ENCODE results near the gene GABRA4. TPM values are rescaled to one million over a fixed set of nuclear protein-coding genes. Genes with fewer than 3 reads are reported as not detected.

GABRA4 gene
- total RNA-seq, 1 donor from 2014 or later: not detected

GRCh38 chr4:46894826-46895225 is 98.6 kb downstream of the GABRA4 start:
- H3K27me3 Mint-ChIP-seq (ENCODE audit: low read depth): no peaks in the 10 kb centered on the region
- no peaks in the 10 kb centered on the region for H3K36me3 Mint-ChIP-seq (ENCODE audit: low read depth)
- H3K4me1 Mint-ChIP-seq (ENCODE audit: low read depth): no peaks in the 10 kb centered on the region
- H3K9me3 Mint-ChIP-seq: no peaks in the 10 kb centered on the region
- H3K27ac Mint-ChIP-seq: no peak overlapping the region
- no peak for DNase-seq (ENCODE audit: low spot score)
- intact Hi-C loops (cut with micrococcal nuclease): no loop called here
- H3K4me3 Mint-ChIP-seq (ENCODE audit: low read depth): no peak overlapping the region

- Mint-ChIP-seq H3K9me3 (no peaks in the 10 kb centered on the region), H3K4me3 (ENCODE audit: low read depth) (no peak overlapping the region), H3K36me3 (ENCODE audit: low read depth) (no peaks in the 10 kb centered on the region), H3K27ac (no peak overlapping the region), H3K4me1 (ENCODE audit: low read depth) (no peaks in the 10 kb centered on the region), H3K27me3 (ENCODE audit: low read depth) (no peaks in the 10 kb centered on the region)
- no peak for DNase-seq (ENCODE audit: low spot score)
- intact Hi-C loops (cut with micrococcal nuclease): no loop called here
Measured at GRCh38 chr4:46890056-46890455, 103.3 kb downstream of the GABRA4 start.

GRCh38 chr4:46889410-46889809 is 104.0 kb downstream of the GABRA4 start:
- intact Hi-C loops (cut with micrococcal nuclease): no loop called here
- H3K27me3 Mint-ChIP-seq (ENCODE audit: low read depth): no peaks in the 10 kb centered on the region
- no peaks in the 10 kb centered on the region for H3K4me1 Mint-ChIP-seq (ENCODE audit: low read depth)

GRCh38 chr4:46886711-46887110 is 106.7 kb downstream of the GABRA4 start:
- H3K27me3 Mint-ChIP-seq (ENCODE audit: low read depth): no peaks in the 10 kb centered on the region
- H3K9me3 Mint-ChIP-seq: no peaks in the 10 kb centered on the region
- H3K27ac Mint-ChIP-seq: no peak overlapping the region
- no peaks in the 10 kb centered on the region for H3K4me1 Mint-ChIP-seq (ENCODE audit: low read depth)
- intact Hi-C loops (cut with micrococcal nuclease): no loop called here
- no peak for DNase-seq (ENCODE audit: low spot score)
- H3K36me3 Mint-ChIP-seq (ENCODE audit: low read depth): no peaks in the 10 kb centered on the region
- H3K4me3 Mint-ChIP-seq (ENCODE audit: low read depth): no peak overlapping the region

More at GRCh38 chr4:46889410-46889809, 104.0 kb downstream of the GABRA4 start:
- no peak overlapping the region for H3K27ac Mint-ChIP-seq
- H3K4me3 Mint-ChIP-seq (ENCODE audit: low read depth): no peak overlapping the region
- H3K9me3 Mint-ChIP-seq: no peaks in the 10 kb centered on the region
- no peaks in the 10 kb centered on the region for H3K36me3 Mint-ChIP-seq (ENCODE audit: low read depth)
- DNase-seq (ENCODE audit: low spot score): no peak

GRCh38 chr4:46878641-46879040 is 114.7 kb downstream of the GABRA4 start:
- no peak for DNase-seq (ENCODE audit: low spot score)
- no peaks in the 10 kb centered on the region for H3K27me3 Mint-ChIP-seq (ENCODE audit: low read depth)
- no peak overlapping the region for H3K4me3 Mint-ChIP-seq (ENCODE audit: low read depth)
- H3K9me3 Mint-ChIP-seq: no peaks in the 10 kb centered on the region
- intact Hi-C loops (cut with micrococcal nuclease): no loop called here
- no peaks in the 10 kb centered on the region for H3K36me3 Mint-ChIP-seq (ENCODE audit: low read depth)
- no peaks in the 10 kb centered on the region for H3K4me1 Mint-ChIP-seq (ENCODE audit: low read depth)
- no peak overlapping the region for H3K27ac Mint-ChIP-seq

GRCh38 chr4:46874811-46875210 is 118.6 kb downstream of the GABRA4 start:
- no peaks in the 10 kb centered on the region for H3K36me3 Mint-ChIP-seq (ENCODE audit: low read depth)
- intact Hi-C loops (cut with micrococcal nuclease): no loop called here
- no peak overlapping the region for H3K27ac Mint-ChIP-seq
- DNase-seq (ENCODE audit: low spot score): no peak
- H3K4me3 Mint-ChIP-seq (ENCODE audit: low read depth): no peak overlapping the region
- no peaks in the 10 kb centered on the region for H3K9me3 Mint-ChIP-seq
- H3K27me3 Mint-ChIP-seq (ENCODE audit: low read depth): no peaks in the 10 kb centered on the region
- H3K4me1 Mint-ChIP-seq (ENCODE audit: low read depth): no peaks in the 10 kb centered on the region

GRCh38 chr4:46870411-46870810 is 123.0 kb downstream of the GABRA4 start:
- H3K4me3 Mint-ChIP-seq (ENCODE audit: low read depth): no peak overlapping the region
- H3K4me1 Mint-ChIP-seq (ENCODE audit: low read depth): no peaks in the 10 kb centered on the region
- intact Hi-C loops (cut with micrococcal nuclease): no loop called here

More at GRCh38 chr4:46870411-46870810, 123.0 kb downstream of the GABRA4 start:
- DNase-seq (ENCODE audit: low spot score): no peak
- no peaks in the 10 kb centered on the region for H3K9me3 Mint-ChIP-seq
- H3K27me3 Mint-ChIP-seq (ENCODE audit: low read depth): no peaks in the 10 kb centered on the region
- H3K36me3 Mint-ChIP-seq (ENCODE audit: low read depth): no peaks in the 10 kb centered on the region
- H3K27ac Mint-ChIP-seq: no peak overlapping the region

Other genes starting within 250 kb of the GABRA4 start
- not detected in 2 replicates for gene COX7B2, start 84.3 kb downstream of the GABRA4 start, total RNA-seq
- gene GABRB1, start 38.0 kb upstream of the GABRA4 start, total RNA-seq: not detected in 2 replicates

Data from activated T-helper 2 cell treated with anti-CD3 and anti-CD28 coated beads, Interferon-gamma antibody, Interleukin-2, Interleukin-4, amounts not matched to agents 10 μg/mL and 5 μg/mL and 100 μg/mL, durations not matched to agents 14 hours and 24 hours and 36 hours (primary cell).